Activated gamma-delta T cell treated with Interleukin-2 at 50 U/mL for 16 hours (primary cell): Measurements from ENCODE around the gene HOXB3.
A peak's percentile ranks its signal among the peaks of the same experiment; 100 is the strongest.

Source experiments
- DNase-seq: peaks from one replicate; pipeline ENCODE4 v3.0.0-alpha.2; 2020

The HOXB3 gene

GRCh38 chr17:48553190-48553547, 36.9 kb downstream of the HOXB3 start:
- DNase-seq: no peak

- no peak for DNase-seq
Observed at GRCh38 chr17:48552466-48553189, 37.4 kb downstream of the HOXB3 start.

- DNase-seq: no peak
Observed at GRCh38 chr17:48551596-48552465, 38.2 kb downstream of the HOXB3 start.

GRCh38 chr17:48551214-48551555, 38.9 kb downstream of the HOXB3 start:
- no peak for DNase-seq

GRCh38 chr17:48550502-48551213, 39.4 kb downstream of the HOXB3 start:
- DNase-seq: no peak

- DNase-seq: no peak
Observed at GRCh38 chr17:48549914-48550501, 40.0 kb downstream of the HOXB3 start.

- DNase-seq: no peak
Observed at GRCh38 chr17:48549281-48549630, 40.8 kb downstream of the HOXB3 start.

GRCh38 chr17:48548523-48549280, 41.3 kb downstream of the HOXB3 start:
- no peak for DNase-seq

- peak; percentile 32 for DNase-seq
Observed at GRCh38 chr17:48547808-48548522, 42.1 kb downstream of the HOXB3 start.

GRCh38 chr17:48546924-48547807, 42.9 kb downstream of the HOXB3 start:
- DNase-seq: no peak

GRCh38 chr17:48546137-48546923, 43.7 kb downstream of the HOXB3 start:
- DNase-seq: no peak

- no peak for DNase-seq
Observed at GRCh38 chr17:48545539-48545938, 44.5 kb downstream of the HOXB3 start.

- DNase-seq: no peak
Observed at GRCh38 chr17:48545022-48545375, 45.0 kb downstream of the HOXB3 start, which contains the start of gene HOXB2. HOXB2 (minus strand) TSS chr17:48545109; CDS start chr17:48544911, 198 bp downstream.

GRCh38 chr17:48544349-48545021, 45.6 kb downstream of the HOXB3 start:
- DNase-seq: peak; percentile 26

GRCh38 chr17:48543854-48544348, 46.1 kb downstream of the HOXB3 start:
- DNase-seq: peak; percentile 20

- DNase-seq: peak; percentile 56
Observed at GRCh38 chr17:48543107-48543853, 46.8 kb downstream of the HOXB3 start.

- DNase-seq: no peak
Observed at GRCh38 chr17:48542698-48543106, 47.3 kb downstream of the HOXB3 start.

GRCh38 chr17:48542114-48542656, 47.9 kb downstream of the HOXB3 start:
- DNase-seq: no peak
